ENCODE data around the gene FCF1.

The FCF1 gene

DNA sequence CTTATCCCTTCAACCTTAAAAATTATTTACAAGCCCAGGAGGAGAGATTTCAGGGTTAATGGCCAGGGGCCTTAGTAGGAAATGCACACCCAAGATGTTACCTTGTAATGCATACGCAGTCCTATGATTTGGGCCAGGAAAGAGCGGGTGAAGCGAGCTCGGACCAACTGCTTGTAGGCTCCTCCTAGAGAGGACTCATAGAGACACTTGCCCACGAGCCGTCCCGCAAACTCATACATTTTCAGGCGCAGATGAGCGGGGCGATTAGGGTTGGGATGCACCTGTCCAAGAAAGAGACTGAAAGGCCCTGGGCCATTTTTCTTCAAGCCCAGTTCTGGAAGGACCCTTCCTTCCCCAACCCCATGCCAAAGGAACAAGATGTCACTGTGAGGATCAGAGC is 43.1 kb upstream of the FCF1 start:
- H3K36me3 ChIP-seq (ENCODE audit: control insufficient read depth, insufficient read depth, low read length): peaks cover 16% of the 10 kb centered on the region
- TF ChIP-seq, protein P1, sequence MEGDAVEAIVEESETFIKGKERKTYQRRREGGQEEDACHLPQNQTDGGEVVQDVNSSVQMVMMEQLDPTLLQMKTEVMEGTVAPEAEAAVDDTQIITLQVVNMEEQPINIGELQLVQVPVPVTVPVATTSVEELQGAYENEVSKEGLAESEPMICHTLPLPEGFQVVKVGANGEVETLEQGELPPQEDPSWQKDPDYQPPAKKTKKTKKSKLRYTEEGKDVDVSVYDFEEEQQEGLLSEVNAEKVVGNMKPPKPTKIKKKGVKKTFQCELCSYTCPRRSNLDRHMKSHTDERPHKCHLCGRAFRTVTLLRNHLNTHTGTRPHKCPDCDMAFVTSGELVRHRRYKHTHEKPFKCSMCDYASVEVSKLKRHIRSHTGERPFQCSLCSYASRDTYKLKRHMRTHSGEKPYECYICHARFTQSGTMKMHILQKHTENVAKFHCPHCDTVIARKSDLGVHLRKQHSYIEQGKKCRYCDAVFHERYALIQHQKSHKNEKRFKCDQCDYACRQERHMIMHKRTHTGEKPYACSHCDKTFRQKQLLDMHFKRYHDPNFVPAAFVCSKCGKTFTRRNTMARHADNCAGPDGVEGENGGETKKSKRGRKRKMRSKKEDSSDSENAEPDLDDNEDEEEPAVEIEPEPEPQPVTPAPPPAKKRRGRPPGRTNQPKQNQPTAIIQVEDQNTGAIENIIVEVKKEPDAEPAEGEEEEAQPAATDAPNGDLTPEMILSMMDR (IDR thresholded peaks at IDR 0.05; ENCODE audit: insufficient read depth, low read length, poor library complexity, severe bottlenecking): no peak
- no peak for DNase-seq (ENCODE audit: extremely low read depth, insufficient read length)
- no peaks in the 10 kb centered on the region for H3K27me3 ChIP-seq (replicated peaks; ENCODE audit: control insufficient read depth, insufficient read depth, low read length)
- H3K4me3 ChIP-seq (replicated peaks; ENCODE audit: low read depth, low read length): no peak overlapping the region

DNA sequence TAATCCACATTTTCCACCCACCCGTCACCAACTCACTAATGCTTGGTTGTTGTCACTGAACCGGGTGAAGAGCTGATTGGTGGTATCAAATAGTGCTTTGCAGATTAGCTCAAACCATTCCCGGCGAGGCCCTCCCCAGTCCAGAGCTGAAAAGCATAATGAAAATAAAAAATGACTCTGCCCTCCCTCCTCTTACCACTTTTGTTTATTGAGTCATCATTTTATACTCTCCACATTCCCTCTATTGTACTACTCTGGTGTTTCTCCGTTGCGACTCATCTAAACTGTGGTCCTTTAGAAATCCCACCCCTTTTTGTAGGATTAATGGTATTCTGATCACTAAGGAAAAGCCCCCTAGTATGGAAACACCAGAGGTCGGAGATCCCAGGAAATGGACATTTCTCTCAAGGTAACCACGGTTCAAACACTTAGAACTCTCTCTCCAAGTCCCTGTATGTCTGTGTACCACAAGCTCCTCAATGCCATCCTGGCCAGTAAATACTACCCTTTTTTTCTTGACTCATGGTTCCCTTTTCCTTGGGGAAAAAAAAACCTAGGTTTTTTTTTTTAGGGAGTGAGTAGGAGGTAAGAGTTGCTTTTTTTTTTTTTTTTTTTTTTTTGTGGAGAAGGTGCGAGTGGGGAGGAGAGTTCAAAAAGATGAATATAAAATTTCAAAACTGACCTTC is 42.1 kb upstream of the FCF1 start:
- no peak overlapping the region for H3K4me3 ChIP-seq (replicated peaks; ENCODE audit: low read depth, low read length)
- TF ChIP-seq, protein P1 (IDR thresholded peaks at IDR 0.05; ENCODE audit: insufficient read depth, low read length, poor library complexity, severe bottlenecking): no peak
- no peaks in the 10 kb centered on the region for H3K27me3 ChIP-seq (replicated peaks; ENCODE audit: control insufficient read depth, insufficient read depth, low read length)
- no peak for DNase-seq (ENCODE audit: extremely low read depth, insufficient read length)
- peaks cover 18% of the 10 kb centered on the region for H3K36me3 ChIP-seq (ENCODE audit: control insufficient read depth, insufficient read depth, low read length)

DNA sequence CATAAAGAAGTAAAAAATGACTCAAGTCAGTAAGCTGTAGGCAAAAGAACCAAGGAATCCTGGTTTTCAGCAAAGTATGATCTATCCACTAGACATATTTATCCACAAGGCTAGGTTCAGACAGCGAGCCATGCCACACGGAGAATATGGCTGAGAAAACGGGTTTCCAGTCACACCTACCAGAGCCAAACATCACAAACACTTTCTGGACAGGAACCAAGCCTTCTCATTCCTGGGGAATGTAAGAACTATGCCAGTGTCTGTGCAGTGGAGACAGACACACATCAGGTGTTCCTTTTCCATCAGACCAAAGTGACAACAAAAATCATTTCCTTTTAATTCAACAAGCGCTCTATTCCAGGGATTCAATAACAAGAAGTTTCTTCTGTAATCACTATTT is 41.2 kb upstream of the FCF1 start:
- Histone ChIP-seq H3K4me3 (replicated peaks; ENCODE audit: low read depth, low read length) (no peak overlapping the region), H3K27me3 (replicated peaks; ENCODE audit: control insufficient read depth, insufficient read depth, low read length) (no peaks in the 10 kb centered on the region), H3K36me3 (ENCODE audit: control insufficient read depth, insufficient read depth, low read length) (peaks cover 21% of the 10 kb centered on the region)
- no peak for DNase-seq (ENCODE audit: extremely low read depth, insufficient read length)
- TF ChIP-seq, protein P1 (IDR thresholded peaks at IDR 0.05; ENCODE audit: insufficient read depth, low read length, poor library complexity, severe bottlenecking): no peak

DNA sequence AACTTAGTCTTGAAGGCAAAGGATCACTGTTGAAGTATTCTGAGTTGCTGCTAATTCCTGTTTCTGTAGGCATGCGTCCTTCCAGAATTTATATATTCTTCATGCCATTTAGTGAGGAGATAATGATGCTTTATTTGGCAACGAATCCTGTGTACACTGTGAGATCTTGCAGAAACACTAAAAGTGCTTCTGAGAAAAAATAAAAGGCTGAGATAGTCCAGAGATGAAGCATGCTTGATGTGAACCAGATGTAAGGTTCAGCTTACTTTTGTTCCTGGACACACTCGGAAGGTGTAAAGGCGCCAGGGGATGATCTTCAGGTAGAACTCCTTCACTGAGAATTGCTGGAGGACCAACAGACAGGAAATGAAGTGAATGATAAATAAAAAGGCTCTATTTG is 39.2 kb upstream of the FCF1 start:
- Histone ChIP-seq H3K4me3 (replicated peaks; ENCODE audit: low read depth, low read length) (no peak overlapping the region), H3K36me3 (ENCODE audit: control insufficient read depth, insufficient read depth, low read length) (peaks cover 22% of the 10 kb centered on the region), H3K27me3 (replicated peaks; ENCODE audit: control insufficient read depth, insufficient read depth, low read length) (no peaks in the 10 kb centered on the region)
- TF ChIP-seq, protein P1 (IDR thresholded peaks at IDR 0.05; ENCODE audit: insufficient read depth, low read length, poor library complexity, severe bottlenecking): no peak
- DNase-seq (ENCODE audit: extremely low read depth, insufficient read length): no peak

DNA sequence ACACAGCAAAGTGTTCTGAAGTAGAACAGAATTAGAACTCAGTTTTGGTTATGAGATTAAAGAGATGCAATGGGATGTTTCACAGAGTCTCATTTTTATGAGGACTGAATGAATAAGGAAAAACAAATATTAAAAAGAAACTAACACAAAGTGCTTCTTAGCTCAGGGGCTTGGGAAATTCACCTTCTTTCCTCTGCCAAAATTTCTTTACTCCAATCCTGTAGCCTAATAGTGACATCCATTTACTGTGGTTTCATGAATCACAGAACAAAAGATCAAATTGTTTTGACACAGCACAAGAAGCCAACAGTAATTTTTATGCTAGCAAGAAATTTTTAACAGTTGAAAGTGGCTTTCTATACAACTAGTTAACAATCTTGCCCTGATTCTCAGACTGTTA is 37.7 kb upstream of the FCF1 start:
- no peak for DNase-seq (ENCODE audit: extremely low read depth, insufficient read length)
- Histone ChIP-seq H3K36me3 (ENCODE audit: control insufficient read depth, insufficient read depth, low read length) (peaks cover 18% of the 10 kb centered on the region), H3K4me3 (replicated peaks; ENCODE audit: low read depth, low read length) (no peak overlapping the region), H3K27me3 (replicated peaks; ENCODE audit: control insufficient read depth, insufficient read depth, low read length) (no peaks in the 10 kb centered on the region)
- TF ChIP-seq, protein P1 (IDR thresholded peaks at IDR 0.05; ENCODE audit: insufficient read depth, low read length, poor library complexity, severe bottlenecking): no peak
